ENCODE measurements around the gene NFXL1. TPM values are rescaled to one million over a fixed set of nuclear protein-coding genes. Genes with fewer than 3 reads are reported as not detected.

The NFXL1 gene
- total RNA-seq, 4 donors from 2014 or later: 6.5 to 15.0 (median 10.6) TPM

GRCh38 chr4:47836641-47837093, 77.7 kb downstream of the NFXL1 start:
- no peaks in the 10 kb centered on the region for H3K27me3 ChIP-seq
- peak; percentile 93 for DNase-seq (ENCODE audit: extremely low spot score)
- H3K4me1 ChIP-seq: peaks cover 13 to 30% (median 28%) of the 10 kb centered on the region in 4 donors
- peak overlapping the region in 1 of 4 donors; percentile 8 for H3K27ac ChIP-seq (replicated peaks in 1 of 4)
- WGBS: 0% methylated on average over 9 of the region's 27 CpGs
- TF ChIP-seq CTCF (IDR thresholded peaks at IDR 0.05): peak; percentile 53 to 77 (median 59)
- no peak for TF ChIP-seq EP300 (IDR thresholded peaks at IDR 0.05)
- TF ChIP-seq POLR2A (IDR thresholded peaks at IDR 0.05; ENCODE audit: low read depth): no peak
- peak in 1 of 2 donors; percentile 38 for TF ChIP-seq POLR2AphosphoS5 (IDR thresholded peaks at IDR 0.05)
- H3K36me3 ChIP-seq: no peaks in the 10 kb centered on the region
- peak overlapping the region; percentile 53 to 64 (median 58) for H3K4me3 ChIP-seq
- intact Hi-C loops (cut with DNase I): loop anchor here (5.0 kb wide), 1 partner anchor 134 kb away; no protein-coding TSS in a partner anchor
- no peaks in the 10 kb centered on the region for H3K9me3 ChIP-seq

GRCh38 chr4:47835494-47835893, 78.9 kb downstream of the NFXL1 start:
- intact Hi-C loops (cut with DNase I): loop anchor here (5.0 kb wide), 1 partner anchor 133 kb away; no protein-coding TSS in a partner anchor
- H3K27me3 ChIP-seq: no peaks in the 10 kb centered on the region
- 69% methylated on average over 2 of the region's 2 CpGs for WGBS
- no peak for DNase-seq (ENCODE audit: extremely low spot score)
- H3K9me3 ChIP-seq: no peaks in the 10 kb centered on the region
- no peak overlapping the region for H3K4me3 ChIP-seq
- H3K4me1 ChIP-seq: peaks cover 13 to 30% (median 28%) of the 10 kb centered on the region in 4 donors
- H3K36me3 ChIP-seq: no peaks in the 10 kb centered on the region
- no peak overlapping the region for H3K27ac ChIP-seq (replicated peaks in 1 of 4)
- TF ChIP-seq POLR2AphosphoS5 (IDR thresholded peaks at IDR 0.05): no peak
- no peak for TF ChIP-seq EP300 (IDR thresholded peaks at IDR 0.05)
- TF ChIP-seq POLR2A (IDR thresholded peaks at IDR 0.05; ENCODE audit: low read depth): no peak
- TF ChIP-seq CTCF (IDR thresholded peaks at IDR 0.05): no peak

DNA sequence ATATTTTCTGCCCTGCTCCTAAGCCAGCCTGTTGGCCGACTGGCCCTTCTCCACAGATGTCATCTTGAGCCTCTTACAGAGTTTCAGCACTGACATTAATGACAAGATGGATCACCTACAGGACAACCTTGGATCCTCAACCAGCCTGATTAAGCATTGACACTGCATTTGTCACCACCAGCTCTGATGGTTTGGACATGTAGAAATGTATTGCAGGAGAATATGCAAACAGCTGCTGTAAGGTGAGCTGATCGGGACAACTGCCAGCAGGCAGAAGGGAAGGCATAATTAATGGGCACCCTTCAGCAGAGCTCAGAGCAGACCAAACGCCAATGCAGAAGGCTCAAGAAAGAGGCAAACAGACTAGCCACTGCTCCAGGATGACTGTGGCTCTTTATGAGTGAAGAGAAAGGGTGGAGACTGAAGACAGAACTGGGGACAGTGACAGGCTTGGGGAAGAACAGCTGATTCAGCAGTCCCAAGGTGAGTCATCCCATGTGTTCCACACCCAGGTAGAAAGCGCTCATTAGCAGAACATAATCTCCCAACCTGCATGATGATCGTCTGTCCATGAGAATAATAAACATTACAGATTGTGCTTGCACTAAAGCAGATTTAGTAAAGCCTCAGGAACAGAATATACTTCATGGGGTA, 83.2 kb downstream of the NFXL1 start:
- intact Hi-C loops (cut with DNase I): no loop called here
- Histone ChIP-seq H3K9me3 (no peaks in the 10 kb centered on the region), H3K4me3 (no peak overlapping the region), H3K36me3 (no peaks in the 10 kb centered on the region), H3K27ac (replicated peaks in 1 of 4) (no peak overlapping the region), H3K4me1 (peaks cover 8 to 12% (median 10%) of the 10 kb centered on the region in 4 donors), H3K27me3 (no peaks in the 10 kb centered on the region)
- WGBS: 53% methylated on average over 5 of the region's 5 CpGs
- TF ChIP-seq POLR2AphosphoS5 (IDR thresholded peaks at IDR 0.05) (no peak), CTCF (IDR thresholded peaks at IDR 0.05) (no peak), EP300 (IDR thresholded peaks at IDR 0.05) (no peak), POLR2A (IDR thresholded peaks at IDR 0.05; ENCODE audit: low read depth) (no peak)
- no peak for DNase-seq (ENCODE audit: extremely low spot score)

DNA sequence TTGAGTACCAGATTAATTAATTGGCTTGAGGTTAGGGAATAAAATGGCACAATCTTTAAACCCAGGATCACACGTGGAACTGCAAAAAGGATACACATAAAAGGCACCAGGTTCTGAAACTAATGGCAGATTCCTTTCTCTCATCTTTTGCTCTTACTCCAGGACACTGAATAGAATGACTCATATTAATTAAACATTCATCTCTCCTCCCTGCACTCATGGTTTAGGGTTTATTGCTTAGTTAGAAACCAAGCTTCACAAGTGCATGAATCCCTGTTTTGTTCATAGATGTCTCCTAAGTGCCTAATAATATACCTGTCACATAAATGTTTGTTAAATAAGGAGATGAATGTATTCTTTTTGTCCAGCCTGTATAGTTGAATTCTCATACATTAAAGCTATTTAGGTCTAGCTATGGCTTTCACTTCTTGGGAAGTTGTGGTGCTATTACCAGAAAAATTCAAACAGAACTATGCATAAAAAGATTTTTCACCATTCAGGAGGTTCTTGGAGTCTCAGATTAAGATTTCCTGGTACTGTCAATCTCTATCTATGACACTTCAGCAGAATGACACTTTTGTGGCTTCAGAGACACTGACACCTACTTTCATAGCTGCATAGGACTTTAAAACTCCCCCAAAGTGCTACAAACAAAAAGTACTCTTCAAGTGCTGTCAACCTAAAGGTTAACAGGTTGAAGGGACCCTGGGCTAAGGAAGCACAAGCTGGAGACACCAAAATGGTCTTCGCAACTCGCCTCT, 83.9 kb downstream of the NFXL1 start:
- no peaks in the 10 kb centered on the region for H3K36me3 ChIP-seq
- H3K4me3 ChIP-seq: no peak overlapping the region
- no peaks in the 10 kb centered on the region for H3K27me3 ChIP-seq
- intact Hi-C loops (cut with DNase I): no loop called here
- no peak for DNase-seq (ENCODE audit: extremely low spot score)
- H3K4me1 ChIP-seq: peaks cover under 1 to 5% (median 3%) of the 10 kb centered on the region in 4 donors
- TF ChIP-seq POLR2AphosphoS5 (IDR thresholded peaks at IDR 0.05) (no peak), POLR2A (IDR thresholded peaks at IDR 0.05; ENCODE audit: low read depth) (no peak), CTCF (IDR thresholded peaks at IDR 0.05) (no peak), EP300 (IDR thresholded peaks at IDR 0.05) (no peak)
- 84% methylated on average over 3 of the region's 3 CpGs for WGBS
- H3K9me3 ChIP-seq: no peaks in the 10 kb centered on the region
- H3K27ac ChIP-seq (replicated peaks in 1 of 4): no peak overlapping the region
